Pericardium fibroblast (primary cell): Measurements from ENCODE around the gene SH2D3A. TPM values are rescaled to one million over a fixed set of nuclear protein-coding genes. Genes with fewer than 3 reads are reported as not detected.

ENCODE experiments used
- total RNA-seq: library from RNA; depleted of rRNA; stranded (reverse); fragments of >200 nt; gene quantifications from 2 replicates; pipeline ENCODE4 v1.2.3, GENCODE V29; 2015

SH2D3A gene
- not detected in 2 replicates for total RNA-seq

GRCh38 chr19:6767357-6768235 is at the start of gene SH2D3A:
Gene SH2D3A, minus strand, starts transcription at chr19:6767435. Its CDS starts 3,687 bp downstream, at chr19:6763748.

GRCh38 chr19:6772028-6772865 is 5.0 kb upstream of the SH2D3A start, which contains the start of gene VAV1:
Gene VAV1, plus strand, starts transcription at chr19:6772708. Its CDS starts 100 bp downstream, at chr19:6772808.

GRCh38 chr19:6739390-6739882 is 27.8 kb downstream of the SH2D3A start, which contains the start of gene TRIP10:
Gene TRIP10, plus strand, starts transcription at chr19:6739680. Its CDS starts 82 bp downstream, at chr19:6739762.

GRCh38 chr19:6737284-6737872 is 29.9 kb downstream of the SH2D3A start, which contains the start of gene GPR108:
Gene GPR108, minus strand, starts transcription at chr19:6737580. Its CDS starts 4 bp downstream, at chr19:6737576.

GRCh38 chr19:6720369-6721137 is 46.7 kb downstream of the SH2D3A start, which contains the start of gene C3:
Gene C3, minus strand, starts transcription at chr19:6720650. Its CDS starts 61 bp downstream, at chr19:6720589.

Other genes starting within 250 kb of the SH2D3A start
- gene TNFSF9, start 236.4 kb downstream of the SH2D3A start, total RNA-seq = 0.34 and 1.8 TPM in 2 replicates
- gene CD70, start 176.3 kb downstream of the SH2D3A start, total RNA-seq = 0.17 TPM in 1 of 2 replicates, not detected in the other
- gene TNFSF14, start 97.3 kb downstream of the SH2D3A start, total RNA-seq = under 0.01 TPM in 1 of 2 replicates, not detected in the other
- 318 and 544 TPM in 2 replicates for gene C3, start 46.8 kb downstream of the SH2D3A start, total RNA-seq
- gene GPR108, start 29.9 kb downstream of the SH2D3A start, total RNA-seq = 54.6 and 70.1 TPM in 2 replicates
- gene TRIP10, start 27.8 kb downstream of the SH2D3A start, total RNA-seq = 61.5 and 71.3 TPM in 2 replicates
- not detected in 2 replicates for gene VAV1, start 5.3 kb upstream of the SH2D3A start, total RNA-seq
- not detected in 2 replicates for gene ADGRE1, start 120.1 kb upstream of the SH2D3A start, total RNA-seq